Thymus (tissue), 11 donors: ENCODE measurements around the gene LCP2. TPM values are rescaled to one million over a fixed set of nuclear protein-coding genes. Genes with fewer than 3 reads are reported as not detected.

Experiments used
- DNase-seq, 9 donors: peaks; one replicate each; pipeline ENCODE4 v3.0.0-alpha.2; 2013; ENCODE audit warnings: low spot score in 9 of 9, low read depth in 6 of 9, missing footprints in 1 of 9
- H3K27ac ChIP-seq, 2 donors: one replicate each; pipeline ENCODE4 v1.5.1; 2013; ENCODE audit warnings: control low read depth in 1 of 2, low read depth in 1 of 2, low read length in 1 of 2, mild to moderate bottlenecking in 1 of 2, moderate library complexity in 1 of 2
- H3K27me3 ChIP-seq, 2 donors: one replicate each; pipeline ENCODE4 v1.5.1; 2013; ENCODE audit warnings: low read length in 1 of 2; ENCODE audit not compliant: control insufficient read depth in 2 of 2, insufficient read depth in 1 of 2
- H3K36me3 ChIP-seq, 2 donors: one replicate each; pipeline ENCODE4 v1.5.1; 2013; ENCODE audit warnings: low read length in 1 of 2, mild to moderate bottlenecking in 1 of 2, moderate library complexity in 1 of 2; ENCODE audit not compliant: control insufficient read depth in 2 of 2, insufficient read depth in 2 of 2
- H3K4me1 ChIP-seq, 2 donors: one replicate each; pipeline ENCODE4 v1.5.1; 2013; ENCODE audit warnings: low read length in 2 of 2; ENCODE audit not compliant: control insufficient read depth in 2 of 2, insufficient read depth in 2 of 2
- H3K4me3 ChIP-seq, 2 donors: one replicate each; pipeline ENCODE4 v1.5.1; 2013; ENCODE audit warnings: low read length in 2 of 2, control low read depth in 1 of 2, mild to moderate bottlenecking in 1 of 2
- H3K9me3 ChIP-seq, 2 donors: one replicate each; pipeline ENCODE4 v1.5.1; 2013; ENCODE audit warnings: low read length in 1 of 2, mild to moderate bottlenecking in 1 of 2; ENCODE audit not compliant: control insufficient read depth in 2 of 2, insufficient read depth in 1 of 2
- WGBS: extraction: QIAGEN DNeasy Blood & Tissue Kit; methylation state at CpG from one replicate; pipeline ENCODE4 v1.1.7; 2013; 5-methylcytosine and 5-hydroxymethylcytosine counted together
- polyA plus RNA-seq: library from polyadenylated mRNA; stranded (reverse); fragments of 200-250 nt; gene quantifications from one replicate; pipeline ENCODE4 v1.2.3, GENCODE V29; 2013
- total RNA-seq: library from RNA; stranded (reverse); fragments of 120-200 nt; gene quantifications from one replicate; pipeline ENCODE4 v1.2.4, GENCODE V29; 2013
- donor health status: healthy.

Gene LCP2
- total and polyA plus RNA-seq, 2 donors, result 73.7 to 131 TPM

- WGBS, result 82% methylated on average over 4 of the region's 4 CpGs
- peak in 7 of 9 donors; percentile 42 to 84 (median 67) for DNase-seq
- no peaks in the 10 kb centered on the region for H3K36me3 ChIP-seq
- peaks cover 16 to 50% of the 10 kb centered on the region in 2 donors for H3K4me1 ChIP-seq
- no peaks in the 10 kb centered on the region for H3K9me3 ChIP-seq
- no peaks in the 10 kb centered on the region for H3K27me3 ChIP-seq
- H3K27ac ChIP-seq, result no peak overlapping the region
- no peak overlapping the region for H3K4me3 ChIP-seq
These were observed 41.6 kb upstream of the LCP2 start for GRCh38 chr5:170338933-170339779.

- Histone ChIP-seq H3K4me3 (no peak overlapping the region), H3K36me3 (no peaks in the 10 kb centered on the region), H3K27ac (no peak overlapping the region), H3K4me1 (peaks cover 24 to 59% of the 10 kb centered on the region in 2 donors), H3K9me3 (no peaks in the 10 kb centered on the region), H3K27me3 (no peaks in the 10 kb centered on the region)
- 47% methylated on average over 4 of the region's 4 CpGs for WGBS
- peak in 1 of 9 donors; percentile 38 for DNase-seq
These were observed 40.7 kb upstream of the LCP2 start for GRCh38 chr5:170338291-170338690.

- H3K4me1 ChIP-seq, result peaks cover 35 to 70% of the 10 kb centered on the region in 2 donors
- DNase-seq, result no peak
- no peaks in the 10 kb centered on the region for H3K36me3 ChIP-seq
- no peaks in the 10 kb centered on the region for H3K9me3 ChIP-seq
- no peaks in the 10 kb centered on the region for H3K27me3 ChIP-seq
- WGBS, result 84% methylated on average over 9 of the region's 9 CpGs
- no peak overlapping the region for H3K27ac ChIP-seq
- H3K4me3 ChIP-seq, result no peak overlapping the region
These were observed 39.6 kb upstream of the LCP2 start for GRCh38 chr5:170337045-170337733.

- no peaks in the 10 kb centered on the region for H3K27me3 ChIP-seq
- H3K27ac ChIP-seq, result peak overlapping the region in 1 of 2 donors; percentile 8
- peaks cover 42 to 81% of the 10 kb centered on the region in 2 donors for H3K4me1 ChIP-seq
- DNase-seq, result peak in 1 of 9 donors; percentile 51
- H3K9me3 ChIP-seq, result no peaks in the 10 kb centered on the region
- H3K4me3 ChIP-seq, result no peak overlapping the region
- H3K36me3 ChIP-seq, result no peaks in the 10 kb centered on the region
- 67% methylated on average over 6 of the region's 6 CpGs for WGBS
These were observed 38.5 kb upstream of the LCP2 start for GRCh38 chr5:170336065-170336464.

GRCh38 chr5:170334626-170335025, 37.0 kb upstream of the LCP2 start:
- Histone ChIP-seq H3K27me3 (no peaks in the 10 kb centered on the region), H3K9me3 (no peaks in the 10 kb centered on the region), H3K4me3 (no peak overlapping the region), H3K36me3 (no peaks in the 10 kb centered on the region), H3K4me1 (peaks cover 55 to 96% of the 10 kb centered on the region in 2 donors), H3K27ac (peak overlapping the region; percentile 10 to 29)
- no peak for DNase-seq
- 75% methylated on average over 5 of the region's 5 CpGs for WGBS

- Histone ChIP-seq H3K27me3 (no peaks in the 10 kb centered on the region), H3K4me3 (no peak overlapping the region), H3K9me3 (no peaks in the 10 kb centered on the region), H3K4me1 (peaks cover 49 to 86% of the 10 kb centered on the region in 2 donors), H3K36me3 (no peaks in the 10 kb centered on the region), H3K27ac (peak overlapping the region; percentile 61 to 78)
- 16% methylated on average over 11 of the region's 11 CpGs for WGBS
- peak in 2 of 9 donors; percentile 30 to 65 for DNase-seq
These were observed 35.8 kb upstream of the LCP2 start for GRCh38 chr5:170333161-170333910.

GRCh38 chr5:170332058-170332457, 34.5 kb upstream of the LCP2 start:
- DNase-seq, result peak in 1 of 9 donors; percentile 32
- Histone ChIP-seq H3K36me3 (no peaks in the 10 kb centered on the region), H3K9me3 (no peaks in the 10 kb centered on the region), H3K4me3 (peak overlapping the region in 1 of 2 donors; percentile 58), H3K27me3 (no peaks in the 10 kb centered on the region), H3K4me1 (peaks cover 46 to 74% of the 10 kb centered on the region in 2 donors), H3K27ac (peak overlapping the region; percentile 61 to 89)
- WGBS, result 76% methylated on average over 5 of the region's 5 CpGs

- Histone ChIP-seq H3K27ac (peak overlapping the region; percentile 61 to 89), H3K9me3 (no peaks in the 10 kb centered on the region), H3K4me3 (peak overlapping the region; percentile 20 to 58), H3K36me3 (no peaks in the 10 kb centered on the region), H3K27me3 (no peaks in the 10 kb centered on the region), H3K4me1 (peaks cover 42 to 60% of the 10 kb centered on the region in 2 donors)
- peak in 2 of 9 donors; percentile 39 to 51 for DNase-seq
- 26% methylated on average over 11 of the region's 11 CpGs for WGBS
These were observed 33.0 kb upstream of the LCP2 start for GRCh38 chr5:170330568-170331054.
